HCT116 (cell line): Measurements from ENCODE around the gene LCE3D. TPM values are rescaled to one million over a fixed set of nuclear protein-coding genes. Genes with fewer than 3 reads are reported as not detected.

ENCODE experiments used
- ATAC-seq: fragments of 200-7000 bp; cut with Tn5 transposase; 2 replicates; pipeline ENCODE4 v1.9.1; 2020; ENCODE audit warnings: mild to moderate bottlenecking, moderate library complexity
- BruUV-seq: library from RNA; stranded (reverse); fragments of 400-500 nt; replicated peaks from 2 replicates; lab custom pipeline; 2021; lab: Mats Ljungman, UMichigan
- CTCF ChIA-PET: fragments of 300-600 bp; sonication (Branson Sonifier 250); formaldehyde crosslinking; loops from one replicate; lab custom pipeline; 2021; ENCODE audit warnings: antibody characterized with exemption; lab: Charles Lee
- POLR2A ChIA-PET: fragments of 300-600, 350-600 bp; sonication (Branson Sonifier 250); formaldehyde crosslinking; loops from one replicate; lab custom pipeline; 2021; ENCODE audit warnings: antibody characterized with exemption; lab: Charles Lee
- RAD21 ChIA-PET, 2 experiments: fragments of 300-600 bp; sonication (Branson Sonifier 250); formaldehyde crosslinking; loops; one replicate each; lab custom pipeline; 2023; ENCODE audit warnings: low total read pairs in 2 of 2; ENCODE audit not compliant: uncharacterized antibody in 2 of 2, unreplicated experiment in 2 of 2, low non-redundant PET in 1 of 2; lab: Charles Lee
- DNase-seq: peaks from one replicate; pipeline ENCODE4 v3.0.0-alpha.2; 2010; ENCODE audit warnings: low read depth, low spot score
- H2AFZ ChIP-seq: fragments of 200-600 bp; shearing (Covaris generic), sonication (generic); 2 replicates; pipeline ENCODE4 v1.6.1; 2017; ENCODE audit warnings: low read depth, mixed run types, mixed read lengths, antibody characterized with exemption, low read length; ENCODE audit not compliant: poor library complexity, severe bottlenecking
- H3K27ac ChIP-seq: 2 replicates; pipeline ENCODE4 v1.5.1; 2012; ENCODE audit warnings: low read depth, low read length
- H3K27me3 ChIP-seq: fragments of 200-600 bp; sonication (generic); 2 replicates; pipeline ENCODE4 v1.6.1; 2016; ENCODE audit warnings: mixed run types, low read length, mixed read lengths; ENCODE audit not compliant: insufficient read depth
- H3K36me3 ChIP-seq, 2 experiments: fragments of 200-500 bp in 1 of 2; fragments of 200-600 bp in 1 of 2; sonication (Bioruptor generic) in 1 of 2; sonication (generic) in 1 of 2; 2 replicates each; pipeline versions ENCODE4 v1.5.1 to v1.6.1; 2014 to 2016; ENCODE audit warnings: low read length in 2 of 2, inconsistent platforms in 1 of 2, mixed read lengths in 1 of 2, mixed run types in 1 of 2; ENCODE audit not compliant: insufficient read depth in 2 of 2, control insufficient read depth in 1 of 2
- H3K4me1 ChIP-seq, 2 experiments: fragments of 200-600 bp in 1 of 2; sonication (generic) in 1 of 2; 2 replicates each; pipeline versions ENCODE4 v1.5.1 to v1.6.1; 2012 to 2017; ENCODE audit warnings: low read length in 2 of 2, inconsistent platforms in 1 of 2, mild to moderate bottlenecking in 1 of 2, mixed read lengths in 1 of 2, mixed run types in 1 of 2, moderate library complexity in 1 of 2; ENCODE audit not compliant: insufficient read depth in 2 of 2, control insufficient read depth in 1 of 2
- H3K4me2 ChIP-seq: fragments of 200-600 bp; sonication (generic); 2 replicates; pipeline ENCODE4 v1.6.1; 2017; ENCODE audit warnings: mixed run types, low read length, mixed read lengths
- H3K4me3 ChIP-seq, 2 experiments: fragments of 200-600 bp in 1 of 2; sonication (generic) in 1 of 2; replicated peaks in 1 of 2; 2 replicates each; pipeline ENCODE4 v1.5.1; 2011 to 2016; ENCODE audit warnings: low read length in 2 of 2, control low read depth in 1 of 2, low read depth in 1 of 2, mild to moderate bottlenecking in 1 of 2, mixed read lengths in 1 of 2, mixed run types in 1 of 2
- H3K79me2 ChIP-seq: fragments of 200-600 bp; sonication (generic); 2 replicates; pipeline ENCODE4 v1.6.1; 2017; ENCODE audit warnings: mild to moderate bottlenecking, mixed run types, low read length, moderate library complexity, mixed read lengths; ENCODE audit not compliant: insufficient read depth
- H3K9ac ChIP-seq: fragments of 200-600 bp; sonication (generic); 2 replicates; pipeline ENCODE4 v1.6.1; 2016; ENCODE audit warnings: low read length, mixed read lengths
- H3K9me2 ChIP-seq: fragments of 200-600 bp; sonication (generic), shearing (Covaris generic); 2 replicates; pipeline ENCODE4 v1.6.1; 2017; ENCODE audit warnings: mixed run types, mild to moderate bottlenecking, moderate library complexity; ENCODE audit not compliant: insufficient read depth
- H3K9me3 ChIP-seq, 2 experiments: fragments of 200-500 bp in 1 of 2; fragments of 200-600 bp in 1 of 2; sonication (Bioruptor generic) in 1 of 2; sonication (generic) in 1 of 2; 2 replicates each; pipeline ENCODE4 v1.6.1; 2014 to 2017; ENCODE audit warnings: low read length in 2 of 2, mixed read lengths in 2 of 2, inconsistent platforms in 1 of 2, low read depth in 1 of 2, mild to moderate bottlenecking in 1 of 2, mixed run types in 1 of 2, moderate library complexity in 1 of 2; ENCODE audit not compliant: control insufficient read depth in 1 of 2, insufficient read depth in 1 of 2
- H4K20me1 ChIP-seq: fragments of 200-600 bp; sonication (generic), shearing (Covaris generic); 2 replicates; pipeline ENCODE4 v1.6.1; 2017; ENCODE audit warnings: mixed run types, mild to moderate bottlenecking, moderate library complexity; ENCODE audit not compliant: insufficient read depth
- ATF3 ChIP-seq: IDR thresholded peaks from 2 replicates; pipeline ENCODE4 v1.6.1; 2012
- CEBPB ChIP-seq: IDR thresholded peaks from 2 replicates; pipeline ENCODE4 v1.6.1; 2012; ENCODE audit warnings: low read depth
- CTCF ChIP-seq, 3 experiments: fragments of 200-600 bp in 1 of 3; sonication (generic) in 1 of 3; IDR thresholded peaks in 2 of 3; conservative IDR thresholded peaks in 1 of 3; 2 replicates each; pipeline ENCODE4 v1.5.1; 2012 to 2017; ENCODE audit warnings: low read depth in 2 of 3, low read length in 2 of 3, antibody characterized with exemption in 1 of 3, borderline replicate concordance in 1 of 3, control low read depth in 1 of 3, mild to moderate bottlenecking in 1 of 3, mixed read lengths in 1 of 3, mixed run types in 1 of 3, moderate library complexity in 1 of 3; ENCODE audit not compliant: insufficient read depth in 1 of 3
- EGR1 ChIP-seq: IDR thresholded peaks from 2 replicates; pipeline ENCODE4 v1.6.1; 2012; ENCODE audit warnings: low read depth
- ELF1 ChIP-seq: IDR thresholded peaks from 2 replicates; pipeline ENCODE4 v1.6.1; 2012; ENCODE audit warnings: low read depth, borderline replicate concordance
- EZH2phosphoT487 ChIP-seq: fragments of 200-600 bp; IDR thresholded peaks from 2 replicates; pipeline ENCODE4 v1.6.1; 2018; ENCODE audit warnings: antibody characterized with exemption, borderline replicate concordance
- FOSL1 ChIP-seq: IDR thresholded peaks from 2 replicates; pipeline ENCODE4 v1.6.1; 2012; ENCODE audit warnings: low read depth
- JUND ChIP-seq: IDR thresholded peaks from 2 replicates; pipeline ENCODE4 v1.6.1; 2012
- POLR2A ChIP-seq: IDR thresholded peaks from 2 replicates; pipeline ENCODE4 v1.7.0; 2011; ENCODE audit warnings: borderline replicate concordance; ENCODE audit not compliant: insufficient read depth, insufficient read length; ENCODE audit errors: extremely low read depth
- SIN3A ChIP-seq: IDR thresholded peaks from 2 replicates; pipeline ENCODE4 v1.6.1; 2012; ENCODE audit warnings: low read depth
- SP1 ChIP-seq: IDR thresholded peaks from 2 replicates; pipeline ENCODE4 v1.6.1; 2012; ENCODE audit warnings: low read depth
- YY1 ChIP-seq: IDR thresholded peaks from 2 replicates; pipeline ENCODE4 v1.6.1; 2011; ENCODE audit warnings: low read length, low read depth, moderate library complexity, mild to moderate bottlenecking; ENCODE audit not compliant: insufficient replicate concordance; ENCODE audit errors: extremely low read depth
- ZBTB33 ChIP-seq: IDR thresholded peaks from 2 replicates; pipeline ENCODE4 v1.6.1; 2011; ENCODE audit warnings: mild to moderate bottlenecking, low read length, moderate library complexity; ENCODE audit not compliant: insufficient replicate concordance; ENCODE audit errors: extremely low read depth
- ZFX ChIP-seq: fragments of 450-650 bp; IDR thresholded peaks from 2 replicates; pipeline ENCODE4 v1.6.1; 2017
- intact Hi-C: fragments of 100-400 bp; cut with micrococcal nuclease; formaldehyde crosslinking; loops from 2 replicates; pipeline ENCODE4 v1.10.0; 2022
- total RNA-seq: library from RNA; stranded (reverse); gene quantifications from one replicate; pipeline ENCODE4 v1.2.1, GENCODE V29; 2021; ENCODE audit not compliant: unreplicated experiment

LCE3D gene
- total RNA-seq, 1 experiment from 2014 or later = not detected

GRCh38 chr1:152535774-152536173 lies 44.5 kb downstream of the LCE3D start:
- H3K4me1 ChIP-seq = no peaks in the 10 kb centered on the region
- intact Hi-C loops = no loop called here
- RAD21 ChIA-PET = no interaction called here
- H3K79me2 ChIP-seq = no peaks in the 10 kb centered on the region
- no peak for DNase-seq
- BruUV-seq = no TSS peak
- H3K9ac ChIP-seq = no peak overlapping the region
- H3K9me2 ChIP-seq = no peaks in the 10 kb centered on the region
- no peaks in the 10 kb centered on the region for H3K36me3 ChIP-seq
- H3K27ac ChIP-seq = no peak overlapping the region
- CTCF ChIA-PET = no interaction called here
- no peak for TF ChIP-seq ATF3
- no peak for TF ChIP-seq SP1
- TF ChIP-seq ELF1 = no peak
- no peak for TF ChIP-seq YY1
- no peak for TF ChIP-seq EGR1
- TF ChIP-seq POLR2A = no peak
- no peak for TF ChIP-seq ZFX
- TF ChIP-seq EZH2phosphoT487 = no peak
- no peak for TF ChIP-seq SIN3A
- no peak for TF ChIP-seq FOSL1
- TF ChIP-seq JUND = no peak
- no peak for TF ChIP-seq CTCF (IDR thresholded peaks at IDR 0.05 in 2 of 3, conservative IDR thresholded peaks at IDR 0.05 in 1 of 3; ENCODE audit: borderline replicate concordance in 1 of 3, insufficient read depth in 1 of 3, low read depth in 2 of 3, low read length in 2 of 3)
- no peak for TF ChIP-seq CEBPB
- TF ChIP-seq ZBTB33 = no peak
- H3K9me3 ChIP-seq = no peaks in the 10 kb centered on the region; a peak in 1 of 4 replicates
- no peak overlapping the region for H2AFZ ChIP-seq
- no peak overlapping the region for H3K4me2 ChIP-seq
- POLR2A ChIA-PET = no interaction called here
- no peaks in the 10 kb centered on the region for H4K20me1 ChIP-seq
- H3K27me3 ChIP-seq = no peaks in the 10 kb centered on the region
- ATAC-seq = no peak
- H3K4me3 ChIP-seq = no peak overlapping the region
